ENCODE results near the gene NBDY. TPM values are rescaled to one million over a fixed set of nuclear protein-coding genes. Genes with fewer than 3 reads are reported as not detected.
A peak's percentile ranks its signal among the peaks of the same experiment; 100 is the strongest.

Gene NBDY
- total RNA-seq, 4 donors from 2014 or later = 15.6 to 47.2 (median 20.4) TPM

DNA sequence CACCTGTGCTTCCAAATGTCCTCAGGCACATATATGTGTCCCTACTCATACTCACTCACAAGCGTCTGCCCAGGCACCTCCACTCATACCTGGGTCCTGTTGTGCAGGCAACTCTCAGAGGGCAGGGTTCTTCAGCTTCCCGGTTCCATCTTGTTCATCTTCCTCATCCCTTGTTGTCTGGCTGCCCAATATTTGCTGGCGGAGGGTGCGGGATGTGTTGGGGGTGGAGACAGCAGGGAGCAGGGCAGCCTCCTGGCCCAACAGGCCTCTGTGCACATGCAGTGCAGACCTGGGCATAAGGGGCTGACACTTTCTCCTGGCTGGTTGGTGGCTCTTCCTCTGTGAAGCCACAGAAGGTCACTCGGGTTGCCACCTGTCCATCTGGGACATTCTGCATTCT lies 32.1 kb downstream of the NBDY start:
- H3K27ac ChIP-seq = no peak overlapping the region
- H3K27me3 ChIP-seq = no peaks in the 10 kb centered on the region
- no peak for DNase-seq (ENCODE audit: low spot score in 2 of 2)
- H3K4me3 ChIP-seq = no peak overlapping the region
- H3K9me3 ChIP-seq = no peaks in the 10 kb centered on the region
- 64% methylated on average over 5 of the region's 5 CpGs for WGBS
- H3K36me3 ChIP-seq = no peaks in the 10 kb centered on the region
- TF ChIP-seq POLR2A (IDR thresholded peaks at IDR 0.05) (no peak), EP300 (IDR thresholded peaks at IDR 0.05) (no peak), POLR2AphosphoS5 (IDR thresholded peaks at IDR 0.05) (no peak)
- TF ChIP-seq, protein P1, sequence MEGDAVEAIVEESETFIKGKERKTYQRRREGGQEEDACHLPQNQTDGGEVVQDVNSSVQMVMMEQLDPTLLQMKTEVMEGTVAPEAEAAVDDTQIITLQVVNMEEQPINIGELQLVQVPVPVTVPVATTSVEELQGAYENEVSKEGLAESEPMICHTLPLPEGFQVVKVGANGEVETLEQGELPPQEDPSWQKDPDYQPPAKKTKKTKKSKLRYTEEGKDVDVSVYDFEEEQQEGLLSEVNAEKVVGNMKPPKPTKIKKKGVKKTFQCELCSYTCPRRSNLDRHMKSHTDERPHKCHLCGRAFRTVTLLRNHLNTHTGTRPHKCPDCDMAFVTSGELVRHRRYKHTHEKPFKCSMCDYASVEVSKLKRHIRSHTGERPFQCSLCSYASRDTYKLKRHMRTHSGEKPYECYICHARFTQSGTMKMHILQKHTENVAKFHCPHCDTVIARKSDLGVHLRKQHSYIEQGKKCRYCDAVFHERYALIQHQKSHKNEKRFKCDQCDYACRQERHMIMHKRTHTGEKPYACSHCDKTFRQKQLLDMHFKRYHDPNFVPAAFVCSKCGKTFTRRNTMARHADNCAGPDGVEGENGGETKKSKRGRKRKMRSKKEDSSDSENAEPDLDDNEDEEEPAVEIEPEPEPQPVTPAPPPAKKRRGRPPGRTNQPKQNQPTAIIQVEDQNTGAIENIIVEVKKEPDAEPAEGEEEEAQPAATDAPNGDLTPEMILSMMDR (IDR thresholded peaks at IDR 0.05) = no peak
- peaks cover 12% of the 10 kb centered on the region for H3K4me1 ChIP-seq

- TF ChIP-seq POLR2AphosphoS5 (IDR thresholded peaks at IDR 0.05) = no peak
- TF ChIP-seq EP300 (IDR thresholded peaks at IDR 0.05) = no peak
- TF ChIP-seq POLR2A (IDR thresholded peaks at IDR 0.05) = no peak
- TF ChIP-seq, protein P1 (IDR thresholded peaks at IDR 0.05) = no peak
- H3K9me3 ChIP-seq = no peaks in the 10 kb centered on the region
- H3K4me3 ChIP-seq = no peak overlapping the region
- H3K36me3 ChIP-seq = no peaks in the 10 kb centered on the region
- no peak for DNase-seq (ENCODE audit: low spot score in 2 of 2)
- no peaks in the 10 kb centered on the region for H3K27me3 ChIP-seq
- 68% methylated on average over 3 of the region's 3 CpGs for WGBS
- H3K4me1 ChIP-seq = peaks cover 12% of the 10 kb centered on the region
- no peak overlapping the region for H3K27ac ChIP-seq
Observed at GRCh38 chrX:56762220-56762619, 33.2 kb downstream of the NBDY start.

GRCh38 chrX:56762707-56763555 lies 33.9 kb downstream of the NBDY start:
- Histone ChIP-seq H3K4me3 (no peak overlapping the region), H3K36me3 (no peaks in the 10 kb centered on the region), H3K4me1 (peaks cover 12% of the 10 kb centered on the region), H3K9me3 (no peaks in the 10 kb centered on the region), H3K27me3 (no peaks in the 10 kb centered on the region), H3K27ac (no peak overlapping the region)
- 87% methylated on average over 6 of the region's 6 CpGs for WGBS
- no peak for DNase-seq (ENCODE audit: low spot score in 2 of 2)
- TF ChIP-seq, protein P1 (IDR thresholded peaks at IDR 0.05) = no peak
- TF ChIP-seq POLR2A (IDR thresholded peaks at IDR 0.05) (no peak), EP300 (IDR thresholded peaks at IDR 0.05) (no peak), POLR2AphosphoS5 (IDR thresholded peaks at IDR 0.05) (no peak)

DNA sequence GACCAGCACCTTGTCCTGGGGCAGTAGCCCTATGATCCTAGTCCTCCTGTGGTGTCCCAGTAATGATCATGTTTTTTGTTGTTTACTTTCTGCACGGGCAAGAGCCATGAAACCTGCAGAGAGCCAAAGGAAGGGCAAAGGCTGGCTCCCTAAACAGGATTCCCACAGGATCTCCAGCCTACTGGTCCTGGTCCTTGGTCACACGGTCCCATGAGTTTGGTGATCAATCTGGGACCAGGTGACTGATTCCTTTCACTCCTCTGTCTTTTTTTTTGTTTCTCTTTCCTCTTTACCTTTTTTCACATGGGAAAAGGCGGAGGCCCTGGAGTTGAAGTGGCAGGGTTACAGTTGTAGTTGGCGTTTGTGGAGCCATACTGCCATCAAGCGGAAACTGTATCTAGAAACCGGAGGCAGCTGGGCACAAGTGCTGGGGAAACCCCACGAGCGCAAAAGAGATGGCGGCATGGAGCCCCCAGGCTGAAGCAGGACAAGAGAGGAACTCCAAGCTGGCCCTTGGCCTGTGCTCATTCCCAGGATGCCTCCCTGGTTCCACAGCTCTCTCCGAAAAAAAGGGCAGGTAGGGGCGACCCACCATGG lies 34.6 kb downstream of the NBDY start:
- Histone ChIP-seq H3K36me3 (no peaks in the 10 kb centered on the region), H3K4me3 (no peak overlapping the region), H3K27me3 (no peaks in the 10 kb centered on the region), H3K27ac (no peak overlapping the region), H3K4me1 (peaks cover 12% of the 10 kb centered on the region), H3K9me3 (no peaks in the 10 kb centered on the region)
- 46% methylated on average over 11 of the region's 11 CpGs for WGBS
- no peak for TF ChIP-seq EP300 (IDR thresholded peaks at IDR 0.05)
- TF ChIP-seq, protein P1 (IDR thresholded peaks at IDR 0.05) = peak in 1 of 2 donors; percentile 50
- no peak for TF ChIP-seq POLR2A (IDR thresholded peaks at IDR 0.05)
- TF ChIP-seq POLR2AphosphoS5 (IDR thresholded peaks at IDR 0.05) = no peak
- peak in 1 of 2 donors; percentile 87 for DNase-seq (ENCODE audit: low spot score in 2 of 2)
